GM23248 (cell line): ENCODE results near the gene RINL.

ENCODE experiments used
- EZH2 ChIP-seq: fragments of 200-600 bp; sonication (generic); IDR thresholded peaks from 2 replicates; pipeline ENCODE4 v1.6.1; 2018; ENCODE audit warnings: antibody characterized with exemption, mild to moderate bottlenecking; ENCODE audit not compliant: insufficient read depth, poor library complexity, severe bottlenecking
- EZH2phosphoT487 ChIP-seq: fragments of 200-600 bp; sonication (generic); IDR thresholded peaks from 2 replicates; pipeline ENCODE4 v1.6.1; 2018; ENCODE audit warnings: antibody characterized with exemption, moderate library complexity, mild to moderate bottlenecking, low read depth; ENCODE audit not compliant: insufficient read depth

GRCh38 chr19:38879400-38879751 is 1.3 kb upstream of the RINL start:
- TF ChIP-seq EZH2phosphoT487, result no peak
- no peak for TF ChIP-seq EZH2
